ENCODE results near the gene FXN.

DNA sequence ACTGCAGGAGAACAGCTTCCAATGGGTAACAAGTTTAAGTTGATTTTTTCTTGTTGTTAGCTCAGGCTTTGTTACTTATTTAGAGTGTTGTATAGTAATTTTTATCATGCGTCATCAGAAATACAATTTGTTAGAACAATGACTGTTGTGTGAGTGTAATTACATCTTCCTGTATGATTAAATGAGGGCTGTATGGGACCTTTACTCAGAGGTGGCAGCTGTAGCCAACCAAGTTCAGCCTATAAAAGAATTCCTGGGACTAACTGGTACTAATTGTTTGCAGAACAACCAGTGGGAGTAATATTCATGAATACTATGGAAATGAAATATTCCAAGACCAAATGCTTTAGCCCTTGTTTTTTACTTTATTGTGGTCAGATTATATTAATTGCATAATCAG is 107.7 kb downstream of the FXN start:
- no peak for TF ChIP-seq FOSL1 (IDR thresholded peaks at IDR 0.05; ENCODE audit: low read depth)
- no peak for TF ChIP-seq POLR2A (IDR thresholded peaks at IDR 0.05; ENCODE audit: borderline replicate concordance, extremely low read depth, insufficient read depth, insufficient read length)
- no peak for TF ChIP-seq EZH2phosphoT487 (IDR thresholded peaks at IDR 0.05; ENCODE audit: borderline replicate concordance)
- no peak for TF ChIP-seq EZH2 (IDR thresholded peaks at IDR 0.05)

Measured in HCT116 (cell line).